ENCODE results near the gene SGTA. TPM values are rescaled to one million over a fixed set of nuclear protein-coding genes. Genes with fewer than 3 reads are reported as not detected.
A peak's percentile ranks its signal among the peaks of the same experiment; 100 is the strongest.

The SGTA gene
- total and polyA plus RNA-seq, 2 of the 8 experiments (the other 6 are each of a cell fraction or from before 2014, with no cell fraction given), result 86.8 to 130 TPM

DNA sequence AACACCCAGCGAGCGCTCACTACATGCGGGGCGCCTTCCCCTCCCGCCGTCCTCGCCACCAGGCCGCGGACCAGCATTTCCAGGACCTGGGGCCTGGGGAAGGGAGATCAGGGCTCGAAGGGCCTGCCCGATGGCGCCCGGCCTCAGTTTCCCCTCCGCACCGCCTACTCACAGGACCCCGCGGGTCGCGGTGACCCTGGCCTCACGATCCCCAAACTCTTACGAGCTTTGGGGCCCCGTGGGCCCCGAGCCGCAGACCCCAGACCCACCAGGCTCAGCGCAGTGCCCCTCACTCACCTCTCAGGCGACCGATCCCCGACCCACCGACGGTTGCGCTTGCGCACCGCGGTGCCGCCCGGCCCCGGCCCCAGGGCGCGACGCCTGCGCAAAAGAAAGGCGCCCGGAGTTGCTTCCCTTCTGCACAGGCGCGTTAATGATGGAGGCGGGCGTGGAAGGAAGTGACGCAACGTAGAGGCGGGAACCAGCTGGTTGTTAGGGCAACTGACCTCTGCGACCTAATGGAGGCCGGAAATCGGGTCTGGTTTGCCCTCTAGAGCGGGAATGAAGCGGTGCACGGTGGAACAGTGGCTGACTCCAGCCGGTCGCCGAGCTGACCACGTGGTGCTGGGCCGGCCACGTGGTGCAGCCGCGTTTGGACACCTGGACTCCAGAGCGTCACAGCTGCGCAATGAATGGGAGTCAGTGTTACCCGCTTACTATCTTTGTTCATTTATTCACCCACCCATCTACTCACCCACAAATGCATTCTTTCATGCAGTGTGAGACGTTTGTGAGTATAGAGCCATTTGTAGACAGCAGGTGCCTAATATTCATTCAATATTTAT lies at the start of gene SGTA (continued):
- TF ChIP-seq, protein P1, sequence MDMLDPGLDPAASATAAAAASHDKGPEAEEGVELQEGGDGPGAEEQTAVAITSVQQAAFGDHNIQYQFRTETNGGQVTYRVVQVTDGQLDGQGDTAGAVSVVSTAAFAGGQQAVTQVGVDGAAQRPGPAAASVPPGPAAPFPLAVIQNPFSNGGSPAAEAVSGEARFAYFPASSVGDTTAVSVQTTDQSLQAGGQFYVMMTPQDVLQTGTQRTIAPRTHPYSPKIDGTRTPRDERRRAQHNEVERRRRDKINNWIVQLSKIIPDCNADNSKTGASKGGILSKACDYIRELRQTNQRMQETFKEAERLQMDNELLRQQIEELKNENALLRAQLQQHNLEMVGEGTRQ (IDR thresholded peaks at IDR 0.05; ENCODE audit: low read length), result peak; percentile 98
- TF ChIP-seq SAP30 (IDR thresholded peaks at IDR 0.05; ENCODE audit: insufficient read depth, insufficient replicate concordance, low read length) (no peak), SP2 (IDR thresholded peaks at IDR 0.05; ENCODE audit: low read length) (peak; percentile 21; the same call in 1 of the 2 replicates), EP300 (IDR thresholded peaks at IDR 0.05; ENCODE audit: borderline replicate concordance in 1 of 2, low read depth in 2 of 2, low read length in 2 of 2) (peak in 1 of 2 experiments; percentile 48; a peak in 1 of 3 replicates), CTBP2 (IDR thresholded peaks at IDR 0.05; ENCODE audit: borderline replicate concordance, insufficient read depth, insufficient read length, low read length) (no peak), TAF7 (optimal IDR thresholded peaks at IDR 0.05; ENCODE audit: borderline replicate concordance, low read depth, low read length) (peak; percentile 51), RBBP5 (IDR thresholded peaks at IDR 0.05; ENCODE audit: borderline replicate concordance, low read depth, low read length) (peak; percentile 22; the same call in 1 of the 2 replicates), CEBPB (IDR thresholded peaks at IDR 0.05; ENCODE audit: low read depth, low read length) (peak; percentile 92), SIX5 (IDR thresholded peaks at IDR 0.05; ENCODE audit: low read depth, low read length) (no peak), HDAC6 (IDR thresholded peaks at IDR 0.05; ENCODE audit: low read depth, low read length) (no peak)
- TF ChIP-seq, protein P2, sequence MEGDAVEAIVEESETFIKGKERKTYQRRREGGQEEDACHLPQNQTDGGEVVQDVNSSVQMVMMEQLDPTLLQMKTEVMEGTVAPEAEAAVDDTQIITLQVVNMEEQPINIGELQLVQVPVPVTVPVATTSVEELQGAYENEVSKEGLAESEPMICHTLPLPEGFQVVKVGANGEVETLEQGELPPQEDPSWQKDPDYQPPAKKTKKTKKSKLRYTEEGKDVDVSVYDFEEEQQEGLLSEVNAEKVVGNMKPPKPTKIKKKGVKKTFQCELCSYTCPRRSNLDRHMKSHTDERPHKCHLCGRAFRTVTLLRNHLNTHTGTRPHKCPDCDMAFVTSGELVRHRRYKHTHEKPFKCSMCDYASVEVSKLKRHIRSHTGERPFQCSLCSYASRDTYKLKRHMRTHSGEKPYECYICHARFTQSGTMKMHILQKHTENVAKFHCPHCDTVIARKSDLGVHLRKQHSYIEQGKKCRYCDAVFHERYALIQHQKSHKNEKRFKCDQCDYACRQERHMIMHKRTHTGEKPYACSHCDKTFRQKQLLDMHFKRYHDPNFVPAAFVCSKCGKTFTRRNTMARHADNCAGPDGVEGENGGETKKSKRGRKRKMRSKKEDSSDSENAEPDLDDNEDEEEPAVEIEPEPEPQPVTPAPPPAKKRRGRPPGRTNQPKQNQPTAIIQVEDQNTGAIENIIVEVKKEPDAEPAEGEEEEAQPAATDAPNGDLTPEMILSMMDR (IDR thresholded peaks at IDR 0.05; ENCODE audit: control extremely low read depth in 1 of 3, insufficient read depth in 1 of 3, low read depth in 1 of 3, low read length in 3 of 3), result peak in 2 of 3 experiments; percentile 35 to 59; a peak in 3 of 4 replicates

Measured in H1 (cell line).